ENCODE data around the gene SNX14.
A peak's percentile ranks its signal among the peaks of the same experiment; 100 is the strongest.

Gene SNX14

GRCh38 chr6:85496856-85497255 lies 96.8 kb downstream of the SNX14 start:
- no peak for DNase-seq

DNA sequence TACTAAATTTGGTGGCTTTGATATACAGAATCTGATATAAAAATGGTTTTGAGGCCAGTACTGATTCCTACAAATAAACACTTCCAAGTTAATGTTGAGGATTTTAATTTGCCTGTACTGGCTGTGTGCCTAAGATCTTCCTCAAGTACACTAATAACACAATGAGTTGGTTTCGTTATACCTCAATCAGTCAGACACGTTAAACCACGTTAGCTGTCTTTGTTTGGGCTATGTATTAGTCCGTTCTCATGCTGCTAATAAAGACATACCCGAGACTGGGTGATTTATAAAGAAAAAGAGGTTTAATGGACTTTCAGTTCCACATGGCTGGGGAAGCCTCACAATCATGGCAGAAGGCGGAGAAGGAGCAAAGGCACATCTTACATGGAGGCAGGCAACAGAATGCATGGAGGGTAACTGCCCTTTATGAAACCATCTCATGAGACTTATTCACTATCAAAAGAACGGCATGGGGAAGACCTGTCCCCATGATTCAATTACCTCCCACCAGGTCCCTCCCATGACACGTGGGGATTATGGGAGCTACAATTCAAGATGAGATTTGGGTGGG lies 97.6 kb downstream of the SNX14 start:
- peak in 1 of 5 experiments; percentile 59 for DNase-seq

DNA sequence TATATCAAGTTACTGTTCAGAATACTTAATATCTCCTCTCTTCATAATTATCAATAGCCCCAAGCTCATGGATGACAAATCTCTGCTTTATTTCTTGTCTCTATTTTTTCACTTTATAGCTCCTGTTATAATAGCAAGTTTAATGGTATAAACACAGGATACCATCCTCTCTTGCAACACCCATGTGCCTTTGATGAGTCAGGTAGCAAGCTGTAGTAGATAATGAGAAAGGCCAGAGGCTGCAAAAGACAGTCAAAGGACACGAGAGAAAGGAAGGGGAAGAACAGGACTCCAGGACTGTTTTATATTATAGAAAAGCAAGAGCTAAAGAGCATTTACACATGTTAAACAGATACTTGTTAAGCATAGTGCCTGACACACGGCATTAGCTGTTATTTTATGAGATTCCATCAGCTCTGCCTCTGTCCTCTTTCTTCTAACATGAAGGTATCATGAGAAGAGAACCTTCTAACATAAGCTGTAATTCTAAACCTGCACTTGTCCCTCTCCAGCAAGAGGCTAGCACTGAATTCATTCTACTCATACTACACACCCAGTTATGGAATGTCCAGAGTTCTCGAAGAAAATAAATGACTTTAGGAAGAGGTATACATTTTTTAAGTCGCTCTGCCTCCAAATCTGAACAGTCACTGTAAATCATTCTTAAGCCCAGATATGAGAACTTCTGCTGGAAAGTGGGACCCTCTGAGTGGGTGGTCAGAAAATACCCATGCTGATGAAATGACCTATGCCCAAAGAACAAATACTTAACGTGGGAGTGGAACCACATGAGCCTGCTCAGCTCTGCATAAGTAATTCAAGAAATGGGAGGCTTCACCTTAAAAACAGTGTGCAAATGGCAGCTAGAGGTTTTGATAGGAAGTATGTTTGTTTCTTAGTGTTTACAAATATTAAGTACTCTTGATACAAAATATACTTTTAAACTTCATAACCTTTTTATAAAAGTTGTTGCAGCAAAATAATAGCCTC lies 98.8 kb downstream of the SNX14 start:
- no peak for DNase-seq

GRCh38 chr6:85493389-85493788 lies 100.3 kb downstream of the SNX14 start:
- DNase-seq, result no peak

- DNase-seq, result no peak
These were observed 103.0 kb downstream of the SNX14 start for GRCh38 chr6:85490516-85491248.

DNA sequence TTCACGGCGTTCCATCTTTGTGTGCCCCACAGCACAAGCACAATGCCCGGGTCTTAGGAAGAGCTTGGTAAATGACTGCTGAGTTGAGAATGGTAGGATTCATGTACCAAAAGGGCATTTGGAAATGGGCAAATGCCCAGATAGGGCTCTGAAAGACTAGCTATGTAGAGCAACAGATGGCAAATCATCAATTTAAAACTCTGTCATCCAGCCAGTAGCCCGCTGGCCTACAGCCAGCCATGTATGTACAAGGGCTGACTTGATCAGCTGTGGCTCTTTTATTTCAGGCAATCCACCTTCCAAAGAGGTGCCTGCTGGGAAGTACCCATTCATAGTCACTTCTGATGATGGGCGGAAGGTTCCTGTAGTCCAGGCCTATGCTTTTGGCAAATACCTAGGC lies 108.7 kb downstream of the SNX14 start:
- DNase-seq, result no peak

GRCh38 chr6:85483846-85484245 lies 109.8 kb downstream of the SNX14 start:
- no peak for DNase-seq

DNA sequence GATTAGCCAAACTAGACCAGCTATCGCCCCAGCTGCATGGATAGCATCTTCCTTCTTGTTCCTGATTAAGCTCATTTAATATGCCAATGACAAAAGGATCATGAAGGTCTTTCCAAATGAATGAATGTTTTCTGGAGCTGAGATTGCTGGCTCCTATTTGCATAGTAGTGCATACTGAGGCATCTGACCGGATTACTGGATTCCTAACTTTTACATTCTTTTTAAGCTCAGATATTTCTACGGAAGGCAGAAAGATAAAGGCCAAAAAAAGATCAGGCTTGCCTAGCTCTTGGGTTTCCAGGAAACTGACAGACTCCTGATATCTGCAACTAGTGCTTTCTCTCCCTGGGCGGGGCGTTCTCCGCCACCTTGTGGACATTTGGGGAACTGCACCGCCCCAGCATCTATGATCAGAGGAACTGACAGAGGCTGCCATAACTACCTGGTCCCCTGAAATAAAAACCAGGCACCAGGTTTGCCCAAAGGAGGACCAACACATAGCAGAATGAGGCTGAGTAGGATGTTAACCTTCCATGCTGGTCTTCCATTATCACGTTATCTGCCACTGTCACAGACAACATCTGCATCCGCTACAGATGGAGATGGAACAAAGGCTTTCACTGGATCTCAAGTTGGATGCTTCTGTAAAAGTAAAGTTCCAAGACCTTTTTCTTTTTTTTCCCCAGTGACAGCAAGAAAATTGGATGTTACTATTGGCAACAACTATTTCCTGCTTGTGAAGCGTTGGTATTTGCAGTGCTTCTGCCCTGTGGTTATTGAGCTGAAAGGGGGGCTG lies 110.6 kb downstream of the SNX14 start:
- DNase-seq, result peak; percentile 34 to 69 (median 53)

DNA sequence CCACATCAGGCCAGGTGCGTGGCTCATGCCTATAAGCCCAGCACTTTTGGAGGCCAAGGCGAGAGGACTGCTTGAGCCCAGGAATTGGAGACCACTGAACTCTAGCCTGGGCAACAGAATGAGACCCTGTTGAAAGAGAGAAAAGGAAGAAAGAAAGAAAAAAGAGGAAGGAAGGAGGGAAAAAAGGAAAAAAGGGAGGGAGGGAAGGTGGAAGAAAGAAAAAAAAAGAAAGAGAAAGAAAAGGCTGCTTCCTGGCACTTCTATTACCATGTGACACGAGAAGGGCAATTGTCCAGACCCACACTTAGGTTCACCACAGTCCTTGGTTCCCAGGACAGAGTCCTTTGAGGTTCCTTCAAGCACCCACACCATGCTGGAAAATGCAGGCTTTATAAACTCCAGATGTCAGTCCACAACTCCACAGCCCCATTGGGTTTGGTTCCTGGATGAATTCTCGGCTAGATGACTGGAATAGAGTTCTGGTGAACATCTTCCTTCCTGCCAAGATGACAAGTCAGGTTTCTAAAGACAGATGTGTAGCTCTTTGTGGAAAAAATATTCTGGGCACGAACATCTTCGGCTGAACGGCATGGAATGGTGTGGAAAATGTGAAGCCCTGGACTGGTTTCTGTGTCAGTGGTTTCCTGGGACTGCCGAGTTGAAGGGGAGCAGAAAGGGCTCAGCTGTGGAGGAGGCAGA lies 111.3 kb downstream of the SNX14 start:
- no peak for DNase-seq

GRCh38 chr6:85479208-85479607 lies 114.5 kb downstream of the SNX14 start:
- DNase-seq, result no peak

DNA sequence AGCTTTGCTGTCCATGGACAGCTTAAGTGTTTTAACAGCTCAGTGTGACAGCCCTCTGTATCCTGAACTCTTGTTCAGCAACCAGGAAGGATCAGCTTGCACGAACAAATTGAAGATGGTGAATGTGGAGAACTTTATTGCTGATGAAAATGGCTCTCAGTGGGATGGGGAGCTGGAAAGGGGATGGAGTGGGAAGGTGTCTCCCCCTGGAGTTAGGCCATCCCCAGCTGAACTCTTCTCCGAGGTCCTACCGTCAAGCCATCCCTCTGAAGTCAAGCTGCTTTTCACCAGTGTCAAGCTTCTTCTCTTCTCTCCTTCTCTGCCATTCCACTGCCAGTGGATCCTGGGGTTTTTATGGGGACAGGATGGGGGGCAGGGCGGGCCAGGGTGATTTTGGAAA lies 117.1 kb downstream of the SNX14 start:
- no peak for DNase-seq

DNA sequence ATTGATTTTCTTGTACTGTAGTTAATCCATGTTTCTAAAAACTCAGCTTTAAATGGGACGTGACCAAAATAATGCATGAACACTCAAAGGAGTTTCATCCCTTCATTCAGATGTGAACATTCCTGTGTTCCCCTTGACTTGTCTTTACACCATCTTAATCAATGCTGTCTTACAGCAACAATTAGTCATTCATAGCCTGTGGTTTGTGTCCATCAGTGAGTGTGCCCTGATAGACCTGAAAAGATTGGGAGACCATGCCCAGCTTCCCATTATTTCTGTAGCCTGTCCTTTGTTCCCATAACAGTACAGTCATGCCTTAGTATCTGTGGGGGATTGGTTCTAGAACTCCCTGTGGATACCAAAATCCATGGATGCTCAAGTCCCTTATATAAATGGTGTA lies 119.9 kb downstream of the SNX14 start:
- DNase-seq, result no peak

DNA sequence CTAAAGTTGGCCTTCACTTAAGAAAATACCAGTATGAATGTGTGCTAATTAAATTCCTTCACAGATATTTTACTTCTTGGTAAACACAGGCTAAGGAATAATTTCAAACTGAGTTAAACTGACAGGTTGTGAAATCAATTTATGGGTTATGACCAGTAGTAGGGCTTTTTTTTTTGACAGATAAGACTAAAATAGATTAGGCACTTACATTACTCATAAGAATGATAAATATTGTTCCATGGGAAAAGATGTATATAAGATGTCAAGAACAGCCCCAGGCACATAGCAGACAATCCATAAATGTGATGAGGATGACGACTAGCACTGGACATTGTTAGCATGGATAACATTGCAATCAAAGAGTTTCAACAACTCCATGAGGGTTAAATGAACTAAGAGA lies 120.9 kb downstream of the SNX14 start:
- DNase-seq, result no peak

GRCh38 chr6:85470023-85470410 lies 123.6 kb downstream of the SNX14 start:
- DNase-seq, result no peak

DNA sequence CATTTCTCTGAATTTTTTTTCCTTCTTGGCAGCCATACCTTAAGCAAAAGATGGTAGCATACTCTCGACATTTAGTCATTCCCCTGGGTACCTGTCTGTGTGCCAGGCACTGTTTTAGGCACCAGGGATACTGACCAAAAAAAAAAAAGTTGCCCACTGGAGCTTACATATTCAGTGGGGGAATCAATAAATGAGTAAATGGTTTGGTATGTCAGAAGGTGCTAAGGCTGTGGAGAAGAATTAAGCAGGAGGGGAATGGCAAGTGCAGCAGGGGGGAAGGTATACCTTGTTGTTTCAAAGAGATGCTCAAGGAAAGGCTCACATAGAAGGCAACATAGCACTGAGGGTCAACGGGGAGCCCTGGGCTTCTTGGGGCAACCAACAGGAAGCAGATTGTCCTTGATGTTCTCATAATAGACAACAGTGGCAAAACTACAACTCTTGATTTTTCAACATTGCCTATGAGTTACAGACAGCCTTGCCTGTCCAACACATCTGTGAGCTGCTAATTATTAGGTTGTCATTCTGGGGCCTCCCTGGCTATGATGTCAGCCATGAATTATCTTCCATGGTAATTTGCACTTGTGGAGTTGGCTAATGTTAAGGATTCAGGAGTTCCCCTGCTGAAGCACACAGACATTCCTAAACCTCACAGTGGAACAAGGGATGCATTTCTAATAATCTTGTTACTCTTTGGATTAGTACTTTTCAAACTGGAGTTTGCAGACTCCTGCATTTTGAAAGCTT lies 124.2 kb downstream of the SNX14 start:
- no peak for DNase-seq

- DNase-seq, result no peak
These were observed 125.3 kb downstream of the SNX14 start for GRCh38 chr6:85468326-85468725.

DNA sequence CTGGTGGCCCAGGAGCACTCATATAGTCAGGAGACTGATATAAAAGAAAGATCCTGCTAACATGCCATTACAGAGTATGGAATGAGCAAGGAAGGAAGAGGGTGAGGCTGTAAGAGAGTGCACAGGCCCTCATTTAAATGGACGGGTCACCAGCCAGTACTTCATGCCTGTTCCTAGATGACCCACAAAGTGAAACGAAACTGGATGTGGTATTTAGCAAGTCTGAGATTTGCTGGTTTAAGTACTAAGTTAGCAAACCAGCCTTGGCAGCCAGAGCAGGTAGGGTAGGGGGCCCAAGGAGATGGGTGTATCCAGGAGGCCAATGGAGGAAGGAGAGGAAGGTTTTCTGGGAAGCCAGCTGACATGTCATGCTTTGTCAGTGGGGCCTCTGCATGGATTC lies 127.9 kb downstream of the SNX14 start:
- DNase-seq, result peak in 1 of 5 experiments; percentile 34

DNA sequence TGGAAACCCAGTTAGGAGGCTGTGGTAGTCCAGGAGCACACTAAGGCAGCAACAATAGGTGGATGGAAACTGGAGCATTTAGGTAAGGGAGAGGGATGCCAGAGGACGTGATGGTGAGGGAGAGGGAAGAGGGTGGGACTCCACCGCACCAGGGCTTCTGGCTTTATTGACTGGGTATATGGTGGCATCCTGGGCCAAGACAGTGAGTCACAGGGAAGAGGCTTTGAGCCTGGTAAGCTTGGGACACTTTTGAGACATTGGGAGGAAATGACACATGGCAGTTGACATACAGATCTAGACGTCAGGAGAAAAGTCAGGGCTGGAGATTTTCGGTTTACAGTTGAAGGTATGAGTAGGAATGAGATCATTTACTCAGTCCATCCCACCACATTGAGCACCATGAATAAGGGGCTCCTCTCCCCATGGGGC lies 128.9 kb downstream of the SNX14 start:
- peak in 1 of 5 experiments; percentile 15 for DNase-seq

DNA sequence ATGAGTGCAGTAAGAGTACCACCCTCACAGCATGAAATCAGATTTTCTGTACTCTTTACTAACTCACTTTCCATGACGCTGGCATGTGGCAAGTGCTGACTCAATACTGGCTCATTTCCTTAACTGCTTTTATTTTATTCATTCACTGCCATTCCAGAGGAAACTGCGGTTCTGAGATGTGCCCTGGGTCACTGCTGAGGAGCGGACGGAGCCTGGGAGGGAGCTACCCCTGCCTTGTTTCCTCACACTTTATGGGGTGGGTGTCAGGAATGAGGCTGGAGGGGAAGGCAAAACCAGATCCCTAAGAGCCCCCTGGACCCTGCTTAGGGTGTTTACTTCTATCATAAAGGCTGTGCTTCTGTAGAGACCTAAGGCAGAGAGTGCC lies 129.4 kb downstream of the SNX14 start:
- peak in 1 of 5 experiments; percentile 56 for DNase-seq

GRCh38 chr6:85463621-85464259 lies 129.9 kb downstream of the SNX14 start:
- DNase-seq, result no peak

DNA sequence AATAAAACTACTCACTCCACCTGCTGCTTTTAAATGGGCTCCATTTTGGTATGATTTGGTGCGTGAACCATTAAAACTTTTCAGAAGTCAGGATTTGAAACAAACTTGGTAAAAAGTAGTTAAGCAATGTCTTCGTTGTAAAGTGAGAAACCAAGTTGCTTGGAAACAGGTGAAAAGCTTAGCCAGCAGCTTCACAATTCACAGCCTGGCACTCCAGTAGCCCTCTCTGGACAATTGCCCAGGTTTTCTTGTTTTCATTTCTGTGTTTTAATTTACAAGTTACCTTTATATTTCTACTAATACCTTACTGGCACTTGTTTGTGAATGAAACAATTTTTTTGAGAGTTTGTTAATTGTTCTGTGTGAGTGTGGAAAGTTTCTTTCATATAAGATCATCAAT lies 131.0 kb downstream of the SNX14 start:
- DNase-seq, result no peak

All from T-helper 2 cell (primary cell).